Spleen (tissue), 11 donors: Measurements from ENCODE around the gene KCNC3. TPM values are rescaled to one million over a fixed set of nuclear protein-coding genes. Genes with fewer than 3 reads are reported as not detected.

Source experiments
- DNase-seq: peaks from one replicate; pipeline ENCODE4 v3.0.0-alpha.2; 2020
- H3K27ac ChIP-seq, 8 donors: fragments of 200-600 bp; sonication (generic) in 7 of 8; 1 replicate in 4 of 8; 2 replicates in 4 of 8; pipeline versions ENCODE4 v1.5.0 to v1.8.0; 2016 to 2021; ENCODE audit warnings: inconsistent platforms in 4 of 8, mild to moderate bottlenecking in 4 of 8, moderate library complexity in 1 of 8
- H3K27me3 ChIP-seq, 7 donors: fragments of 200-600 bp; sonication (generic) in 6 of 7; replicated peaks in 1 of 7; 1 replicate in 4 of 7; 2 replicates in 3 of 7; pipeline versions ENCODE4 v1.5.0 to v1.8.0; 2016 to 2021; ENCODE audit warnings: inconsistent platforms in 3 of 7, mild to moderate bottlenecking in 1 of 7
- H3K36me3 ChIP-seq, 6 donors: fragments of 200-600 bp; sonication (generic) in 5 of 6; 1 replicate in 4 of 6; 2 replicates in 2 of 6; pipeline versions ENCODE4 v1.5.0 to v1.8.0; 2016 to 2021; ENCODE audit warnings: inconsistent platforms in 2 of 6
- H3K4me1 ChIP-seq, 6 donors: fragments of 200-600 bp; sonication (generic) in 5 of 6; 1 replicate in 3 of 6; 2 replicates in 3 of 6; pipeline versions ENCODE4 v1.5.0 to v1.8.0; 2016 to 2021; ENCODE audit warnings: inconsistent platforms in 3 of 6
- H3K4me3 ChIP-seq, 8 donors: fragments of 200-600 bp; sonication (generic) in 7 of 8; 1 replicate in 4 of 8; 2 replicates in 4 of 8; pipeline versions ENCODE4 v1.5.0 to v1.8.0; 2016 to 2021; ENCODE audit warnings: inconsistent platforms in 4 of 8, mild to moderate bottlenecking in 4 of 8, moderate library complexity in 2 of 8
- H3K9me3 ChIP-seq, 8 donors: fragments of 200-600 bp; sonication (generic) in 7 of 8; 1 replicate in 4 of 8; 2 replicates in 4 of 8; pipeline versions ENCODE4 v1.5.0 to v1.8.0; 2016 to 2021; ENCODE audit warnings: inconsistent platforms in 4 of 8
- POLR2A ChIP-seq, 3 donors: fragments of 450-650 bp; IDR thresholded peaks; one replicate each; pipeline ENCODE4 v1.5.1; 2017; ENCODE audit warnings: antibody characterized with exemption in 3 of 3, mild to moderate bottlenecking in 1 of 3
- POLR2AphosphoS5 ChIP-seq, 3 donors: sonication (generic); formaldehyde crosslinking; IDR thresholded peaks; one replicate each; pipeline ENCODE4 v1.5.1; 2017; ENCODE audit warnings: antibody characterized with exemption in 3 of 3
- WGBS, 5 donors: extraction: QIAGEN DNeasy Blood & Tissue Kit in 3 of 5; methylation state at CpG; one replicate each; pipeline versions ENCODE4 v1.1.5 to v1.1.7; 2013 to 2018; 5-methylcytosine and 5-hydroxymethylcytosine counted together
- intact Hi-C: fragments of 100-400 bp; cut with DNase I; formaldehyde crosslinking; loops from one replicate; pipeline ENCODE4 v1.15.0; 2023; ENCODE audit warnings: low total_unique reads
- polyA plus RNA-seq, 3 donors: library from polyadenylated mRNA; stranded (reverse); fragments of 200-250 nt; gene quantifications; one replicate each; pipeline ENCODE4 v1.2.1, GENCODE V29; 2013
- total RNA-seq, 7 donors: library from RNA; depleted of rRNA in 3 of 7; stranded (reverse); fragments of >200 nt in 3 of 7; fragmentation: NEBNext Ultra II Directional in 4 of 7; extraction: Animal tissue kit (Norgen Biotek cat#: 25700) in 4 of 7; gene quantifications; one replicate each; pipeline versions ENCODE4 v1.1.0 to v1.2.1, GENCODE V29; 2016 to 2021
- TF ChIP-seq, protein P1 (sequence below), 11 experiments: fragments of 200-600 bp in 7 of 11; fragments of 450-650 bp in 4 of 11; sonication (generic) in 4 of 11; IDR thresholded peaks in 8 of 11; conservative IDR thresholded peaks in 3 of 11; 1 replicate in 7 of 11; 2 replicates in 4 of 11; pipeline versions ENCODE4 v1.4.0 to v1.8.0; 2016 to 2021; ENCODE audit warnings: antibody characterized with exemption in 11 of 11, inconsistent platforms in 4 of 11, mild to moderate bottlenecking in 1 of 11
- donor health status: healthy with polysubstance abuse.
- donor health status: DM: no; HTN: no; CAD: no; lungs with moderate emphysema.
- donor health status: DM: no; HTN: no; CAD: no.
- donor health status: Bipolar disorder and iron deficiency.
- donor health status: healthy.
- donor health status: DM: no; HTN: no; CAD: no.
- donor health status: DM: yes; HTN: yes; CAD: no.

The KCNC3 gene
- total and polyA plus RNA-seq, 10 donors: 0.72 to 20.8 (median 5.2) TPM

DNA sequence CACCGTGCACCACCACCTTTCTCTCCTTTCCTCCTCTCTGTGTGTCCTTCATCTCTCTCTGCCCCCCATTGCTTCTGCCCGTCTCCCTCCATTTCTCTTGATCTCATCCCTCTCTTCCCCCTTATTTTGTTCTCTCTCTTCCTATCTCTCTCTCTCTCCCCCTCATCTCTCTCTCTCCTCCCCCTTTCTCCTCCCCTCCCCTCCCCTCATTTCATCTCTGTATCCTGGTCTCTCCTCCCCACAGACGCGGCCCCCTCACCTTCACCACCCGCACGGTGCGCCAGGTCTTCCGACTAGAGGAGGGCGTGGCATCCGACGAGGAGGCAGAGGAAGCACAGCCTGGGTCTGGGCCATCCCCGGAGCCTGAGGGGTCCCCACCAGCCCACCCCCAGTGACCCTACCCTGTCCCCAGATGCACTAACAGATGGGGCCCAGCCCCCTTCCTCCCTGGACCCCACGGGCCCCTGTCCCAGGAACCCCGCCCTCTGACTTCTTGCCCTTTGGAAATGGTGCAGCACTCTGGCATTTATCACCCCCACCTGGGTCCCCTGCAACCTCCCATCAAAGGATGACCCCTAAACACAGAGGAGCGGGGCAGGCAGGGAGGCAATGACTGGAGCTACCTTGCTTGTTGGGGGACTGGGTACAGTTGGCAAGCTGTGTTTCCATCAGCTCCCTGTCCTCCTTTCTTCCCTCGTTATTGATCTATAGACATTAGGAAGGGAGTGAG lies 19.6 kb downstream of the KCNC3 start:
- peaks cover 0 to 13% (median 0%) of the 10 kb centered on the region in 8 donors for H3K9me3 ChIP-seq
- no peak overlapping the region for H3K4me3 ChIP-seq
- H3K36me3 ChIP-seq: no peaks in the 10 kb centered on the region
- H3K27ac ChIP-seq: no peak overlapping the region
- intact Hi-C loops: no loop called here
- H3K4me1 ChIP-seq: peaks cover 0 to 18% (median 3%) of the 10 kb centered on the region in 6 donors
- H3K27me3 ChIP-seq: peaks cover 0 to 89% (median 39%) of the 10 kb centered on the region in 7 donors
- 63 to 69% (median 68%) methylated on average over 15 to 16 of the region's 16 CpGs for WGBS, 5 donors
- no peak for DNase-seq
- TF ChIP-seq POLR2AphosphoS5 (IDR thresholded peaks at IDR 0.05) (no peak), POLR2A (IDR thresholded peaks at IDR 0.05) (no peak)
- TF ChIP-seq, protein P1, sequence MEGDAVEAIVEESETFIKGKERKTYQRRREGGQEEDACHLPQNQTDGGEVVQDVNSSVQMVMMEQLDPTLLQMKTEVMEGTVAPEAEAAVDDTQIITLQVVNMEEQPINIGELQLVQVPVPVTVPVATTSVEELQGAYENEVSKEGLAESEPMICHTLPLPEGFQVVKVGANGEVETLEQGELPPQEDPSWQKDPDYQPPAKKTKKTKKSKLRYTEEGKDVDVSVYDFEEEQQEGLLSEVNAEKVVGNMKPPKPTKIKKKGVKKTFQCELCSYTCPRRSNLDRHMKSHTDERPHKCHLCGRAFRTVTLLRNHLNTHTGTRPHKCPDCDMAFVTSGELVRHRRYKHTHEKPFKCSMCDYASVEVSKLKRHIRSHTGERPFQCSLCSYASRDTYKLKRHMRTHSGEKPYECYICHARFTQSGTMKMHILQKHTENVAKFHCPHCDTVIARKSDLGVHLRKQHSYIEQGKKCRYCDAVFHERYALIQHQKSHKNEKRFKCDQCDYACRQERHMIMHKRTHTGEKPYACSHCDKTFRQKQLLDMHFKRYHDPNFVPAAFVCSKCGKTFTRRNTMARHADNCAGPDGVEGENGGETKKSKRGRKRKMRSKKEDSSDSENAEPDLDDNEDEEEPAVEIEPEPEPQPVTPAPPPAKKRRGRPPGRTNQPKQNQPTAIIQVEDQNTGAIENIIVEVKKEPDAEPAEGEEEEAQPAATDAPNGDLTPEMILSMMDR (IDR thresholded peaks at IDR 0.05 in 8 of 11, conservative IDR thresholded peaks at IDR 0.05 in 3 of 11): no peak

DNA sequence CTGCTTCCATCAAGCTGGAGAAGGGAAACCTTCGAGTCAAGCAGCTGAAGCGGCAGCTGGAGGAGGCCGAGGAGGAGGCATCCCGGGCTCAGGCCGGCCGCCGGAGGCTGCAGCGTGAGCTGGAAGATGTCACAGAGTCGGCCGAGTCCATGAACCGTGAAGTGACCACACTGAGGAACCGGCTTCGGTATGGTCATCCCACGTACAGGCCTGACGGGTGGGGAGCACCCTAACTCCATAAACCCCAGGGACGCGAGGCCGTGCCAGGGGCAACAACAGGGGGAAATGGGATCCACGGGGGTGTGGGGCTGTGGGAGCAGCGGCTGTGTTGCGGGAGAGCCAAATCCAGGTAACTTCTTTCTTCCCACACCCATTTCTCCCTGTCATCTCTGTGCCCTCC lies 20.2 kb downstream of the KCNC3 start:
- 82 to 89% (median 86%) methylated on average over 20 to 21 of the region's 21 CpGs for WGBS, 5 donors
- intact Hi-C loops: no loop called here

DNA sequence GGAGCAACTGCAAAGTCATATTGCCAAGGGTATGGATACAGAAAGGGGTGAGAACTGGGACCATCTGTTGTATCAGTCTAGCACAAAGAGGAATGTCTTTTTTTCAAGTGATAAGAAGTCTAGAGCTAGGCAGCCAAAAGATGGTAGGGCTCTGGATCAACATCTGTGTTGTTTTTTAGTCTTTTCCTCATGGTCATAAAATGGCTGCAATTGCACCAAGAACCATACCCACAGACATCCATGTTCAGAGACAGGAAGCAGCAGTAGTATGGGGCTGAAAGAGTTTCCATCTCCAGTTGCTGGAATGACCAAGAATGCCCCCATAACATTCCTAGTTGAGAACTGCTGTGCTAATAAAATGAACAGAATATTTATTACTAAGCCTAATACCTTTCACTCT lies 25.6 kb downstream of the KCNC3 start:
- Histone ChIP-seq H3K36me3 (no peaks in the 10 kb centered on the region), H3K9me3 (peaks cover 0 to 26% (median 10%) of the 10 kb centered on the region in 8 donors), H3K4me1 (no peaks in the 10 kb centered on the region), H3K27me3 (peaks cover 0 to 36% (median 0%) of the 10 kb centered on the region in 7 donors), H3K4me3 (no peak overlapping the region), H3K27ac (no peak overlapping the region)
- TF ChIP-seq POLR2AphosphoS5 (IDR thresholded peaks at IDR 0.05) (no peak), POLR2A (IDR thresholded peaks at IDR 0.05) (no peak)
- TF ChIP-seq, protein P1 (IDR thresholded peaks at IDR 0.05 in 8 of 11, conservative IDR thresholded peaks at IDR 0.05 in 3 of 11): no peak
- intact Hi-C loops: no loop called here
- DNase-seq: no peak

More for the DNA sequence above, 20.2 kb downstream of the KCNC3 start:
- peaks cover 0 to 86% (median 34%) of the 10 kb centered on the region in 7 donors for H3K27me3 ChIP-seq
- H3K4me3 ChIP-seq: no peak overlapping the region
- DNase-seq: no peak
- H3K27ac ChIP-seq: no peak overlapping the region
- peaks cover 0 to 12% (median 3%) of the 10 kb centered on the region in 6 donors for H3K4me1 ChIP-seq
- H3K9me3 ChIP-seq: peaks cover 0 to 13% (median 0%) of the 10 kb centered on the region in 8 donors
- H3K36me3 ChIP-seq: no peaks in the 10 kb centered on the region
- no peak for TF ChIP-seq POLR2A (IDR thresholded peaks at IDR 0.05)
- TF ChIP-seq, protein P1 (IDR thresholded peaks at IDR 0.05 in 8 of 11, conservative IDR thresholded peaks at IDR 0.05 in 3 of 11): no peak

DNA sequence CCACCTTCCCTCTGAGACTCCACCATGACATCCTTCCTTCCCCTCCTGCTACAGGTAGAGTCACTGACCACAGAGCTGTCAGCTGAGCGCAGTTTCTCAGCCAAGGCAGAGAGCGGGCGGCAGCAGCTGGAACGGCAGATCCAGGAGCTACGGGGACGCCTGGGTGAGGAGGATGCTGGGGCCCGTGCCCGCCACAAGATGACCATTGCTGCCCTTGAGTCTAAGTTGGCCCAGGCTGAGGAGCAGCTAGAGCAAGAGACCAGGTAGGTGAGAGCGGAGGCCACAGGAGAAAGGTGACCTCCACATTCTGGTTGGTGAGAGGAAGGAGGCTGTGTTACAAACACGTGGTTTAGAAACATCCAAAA lies 27.6 kb downstream of the KCNC3 start:
- Histone ChIP-seq H3K27ac (no peak overlapping the region), H3K4me3 (no peak overlapping the region), H3K27me3 (peaks cover 0 to 29% (median 0%) of the 10 kb centered on the region in 7 donors), H3K9me3 (peaks cover 0 to 17% (median 8%) of the 10 kb centered on the region in 8 donors), H3K4me1 (no peaks in the 10 kb centered on the region), H3K36me3 (no peaks in the 10 kb centered on the region)
- no peak for TF ChIP-seq POLR2AphosphoS5 (IDR thresholded peaks at IDR 0.05)
- TF ChIP-seq, protein P1 (IDR thresholded peaks at IDR 0.05 in 8 of 11, conservative IDR thresholded peaks at IDR 0.05 in 3 of 11): no peak
- TF ChIP-seq POLR2A (IDR thresholded peaks at IDR 0.05): no peak
- WGBS, 5 donors: 79 to 92% (median 84%) methylated on average over 10 of the region's 10 CpGs
- intact Hi-C loops: no loop called here
- DNase-seq: no peak
